Peyer's patch (tissue), 4 donors: ENCODE results near the gene NEAT1.

Experiments used
- CTCF ChIP-seq, 6 experiments: fragments of 450-650 bp in 4 of 6; fragments of 200-600 bp in 2 of 6; sonication (generic) in 1 of 6; IDR thresholded peaks; one replicate each; pipeline ENCODE4 v1.5.1; 2017 to 2019; ENCODE audit warnings: antibody characterized with exemption in 6 of 6, mild to moderate bottlenecking in 3 of 6, moderate library complexity in 1 of 6
- POLR2A ChIP-seq, 2 donors: fragments of 450-650 bp; IDR thresholded peaks; one replicate each; pipeline ENCODE4 v1.5.1; 2017; ENCODE audit warnings: antibody characterized with exemption in 2 of 2, mild to moderate bottlenecking in 2 of 2, moderate library complexity in 2 of 2

- TF ChIP-seq CTCF (IDR thresholded peaks at IDR 0.05) (no peak), POLR2A (IDR thresholded peaks at IDR 0.05) (no peak)
These were observed 5.3 kb downstream of the NEAT1 start for GRCh38 chr11:65427691-65428577.
